ENCODE data around the gene CHGA.

- TF ChIP-seq, protein P1, sequence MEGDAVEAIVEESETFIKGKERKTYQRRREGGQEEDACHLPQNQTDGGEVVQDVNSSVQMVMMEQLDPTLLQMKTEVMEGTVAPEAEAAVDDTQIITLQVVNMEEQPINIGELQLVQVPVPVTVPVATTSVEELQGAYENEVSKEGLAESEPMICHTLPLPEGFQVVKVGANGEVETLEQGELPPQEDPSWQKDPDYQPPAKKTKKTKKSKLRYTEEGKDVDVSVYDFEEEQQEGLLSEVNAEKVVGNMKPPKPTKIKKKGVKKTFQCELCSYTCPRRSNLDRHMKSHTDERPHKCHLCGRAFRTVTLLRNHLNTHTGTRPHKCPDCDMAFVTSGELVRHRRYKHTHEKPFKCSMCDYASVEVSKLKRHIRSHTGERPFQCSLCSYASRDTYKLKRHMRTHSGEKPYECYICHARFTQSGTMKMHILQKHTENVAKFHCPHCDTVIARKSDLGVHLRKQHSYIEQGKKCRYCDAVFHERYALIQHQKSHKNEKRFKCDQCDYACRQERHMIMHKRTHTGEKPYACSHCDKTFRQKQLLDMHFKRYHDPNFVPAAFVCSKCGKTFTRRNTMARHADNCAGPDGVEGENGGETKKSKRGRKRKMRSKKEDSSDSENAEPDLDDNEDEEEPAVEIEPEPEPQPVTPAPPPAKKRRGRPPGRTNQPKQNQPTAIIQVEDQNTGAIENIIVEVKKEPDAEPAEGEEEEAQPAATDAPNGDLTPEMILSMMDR (conservative IDR thresholded peaks at IDR 0.05), result no peak
- TF ChIP-seq EZH2 (IDR thresholded peaks at IDR 0.05; ENCODE audit: low read depth), result no peak
Observed at GRCh38 chr14:92959189-92959531, 36.2 kb downstream of the CHGA start.

Data from PC-9 (cell line).